GM18517 (cell line): ENCODE measurements around the gene MACC1.

ENCODE experiments used
- ATAC-seq: cut with Tn5 transposase; IDR thresholded peaks from one replicate; pipeline ENCODE4 v1.9.1; 2021; ENCODE audit warnings: mild to moderate bottlenecking, moderate library complexity; ENCODE audit not compliant: unreplicated experiment

Gene MACC1

GRCh38 chr7:20232848-20233247, 15.7 kb upstream of the MACC1 start:
- no peak for ATAC-seq

- no peak for ATAC-seq
These were observed 12.7 kb upstream of the MACC1 start for GRCh38 chr7:20229646-20230500.

- ATAC-seq, result no peak
These were observed 11.9 kb upstream of the MACC1 start for GRCh38 chr7:20229081-20229480.

- ATAC-seq, result no peak
These were observed 11.5 kb upstream of the MACC1 start for GRCh38 chr7:20228654-20229053.

GRCh38 chr7:20227291-20227795, 10.2 kb upstream of the MACC1 start:
- no peak for ATAC-seq

GRCh38 chr7:20226860-20227259, 9.7 kb upstream of the MACC1 start:
- no peak for ATAC-seq

GRCh38 chr7:20225384-20225783, 8.2 kb upstream of the MACC1 start:
- ATAC-seq, result no peak

GRCh38 chr7:20224025-20224424, 6.8 kb upstream of the MACC1 start:
- ATAC-seq, result no peak

GRCh38 chr7:20223356-20223755, 6.2 kb upstream of the MACC1 start:
- ATAC-seq, result no peak

- ATAC-seq, result no peak
These were observed 5.1 kb upstream of the MACC1 start for GRCh38 chr7:20222219-20222828.

GRCh38 chr7:20220921-20221547, 3.9 kb upstream of the MACC1 start:
- peak; percentile 13 for ATAC-seq

GRCh38 chr7:20220293-20220761, 3.1 kb upstream of the MACC1 start:
- peak; percentile 16 for ATAC-seq

GRCh38 chr7:20219446-20220292, 2.5 kb upstream of the MACC1 start:
- peak; percentile 67 for ATAC-seq

GRCh38 chr7:20219062-20219445, 1.9 kb upstream of the MACC1 start:
- no peak for ATAC-seq

GRCh38 chr7:20218279-20218678, 1.1 kb upstream of the MACC1 start:
- no peak for ATAC-seq

GRCh38 chr7:20216406-20217036, 663 bp downstream of the MACC1 start:
- no peak for ATAC-seq

- ATAC-seq, result peak; percentile 11
These were observed 2.1 kb downstream of the MACC1 start for GRCh38 chr7:20214921-20215669.

GRCh38 chr7:20214132-20214531, 3.1 kb downstream of the MACC1 start:
- ATAC-seq, result no peak

- no peak for ATAC-seq
These were observed 3.8 kb downstream of the MACC1 start for GRCh38 chr7:20213378-20213777.

- no peak for ATAC-seq
These were observed 5.8 kb downstream of the MACC1 start for GRCh38 chr7:20211376-20211775.
